Mesenchymal stem cell (in vitro differentiated cells and primary cell): ENCODE data around the gene NAGLU.

ENCODE experiments used
- DNase-seq: peaks from one replicate; pipeline ENCODE4 v3.0.0-alpha.2; 2013
- H2AFZ ChIP-seq: one replicate; pipeline ENCODE4 v1.6.1; 2013; ENCODE audit warnings: low read depth, mild to moderate bottlenecking, control low read depth, inconsistent platforms, low read length, moderate library complexity
- H2AK5ac ChIP-seq: 2 replicates; pipeline ENCODE4 v1.6.1; 2013; ENCODE audit warnings: low read length, moderate library complexity, mild to moderate bottlenecking, inconsistent platforms; ENCODE audit not compliant: severe bottlenecking
- H2BK120ac ChIP-seq: one replicate; pipeline ENCODE4 v1.6.1; 2013; ENCODE audit warnings: low read depth, mild to moderate bottlenecking, inconsistent platforms, low read length, moderate library complexity
- H2BK12ac ChIP-seq, 2 experiments: one replicate each; pipeline ENCODE4 v1.6.1; 2013; ENCODE audit warnings: inconsistent platforms in 2 of 2, low read length in 2 of 2, mild to moderate bottlenecking in 2 of 2, moderate library complexity in 2 of 2, control low read depth in 1 of 2
- H2BK15ac ChIP-seq: one replicate; pipeline ENCODE4 v1.6.1; 2013; ENCODE audit warnings: mild to moderate bottlenecking, low read depth, inconsistent platforms; ENCODE audit not compliant: poor library complexity, severe bottlenecking
- H2BK5ac ChIP-seq: 2 replicates; pipeline ENCODE4 v1.6.1; 2013; ENCODE audit warnings: low read depth, mild to moderate bottlenecking, low read length, control low read depth, inconsistent platforms; ENCODE audit not compliant: poor library complexity, severe bottlenecking
- H3K14ac ChIP-seq, 2 experiments: one replicate each; pipeline ENCODE4 v1.6.1; 2013; ENCODE audit warnings: inconsistent platforms in 2 of 2, low read length in 2 of 2, control low read depth in 1 of 2, mild to moderate bottlenecking in 1 of 2, moderate library complexity in 1 of 2
- H3K18ac ChIP-seq, 2 experiments: one replicate each; pipeline ENCODE4 v1.6.1; 2013; ENCODE audit warnings: inconsistent platforms in 2 of 2, low read length in 2 of 2, control low read depth in 1 of 2, low read depth in 1 of 2, mild to moderate bottlenecking in 1 of 2
- H3K23ac ChIP-seq, 2 experiments: one replicate each; pipeline ENCODE4 v1.6.1; 2013; ENCODE audit warnings: inconsistent platforms in 2 of 2, low read length in 2 of 2, mild to moderate bottlenecking in 2 of 2, moderate library complexity in 2 of 2, control low read depth in 1 of 2
- H3K27ac ChIP-seq: 2 replicates; pipeline ENCODE4 v1.5.1; 2013; ENCODE audit warnings: mild to moderate bottlenecking, moderate library complexity, low read length, control low read depth, inconsistent platforms; ENCODE audit not compliant: poor library complexity, severe bottlenecking
- H3K27me3 ChIP-seq, 2 experiments: 2 replicates each; pipeline versions ENCODE4 v1.6.1 to v1.7.0; 2013; ENCODE audit warnings: low read length in 2 of 2, mild to moderate bottlenecking in 2 of 2, moderate library complexity in 2 of 2, control low read depth in 1 of 2, inconsistent platforms in 1 of 2; ENCODE audit not compliant: control insufficient read depth in 1 of 2, insufficient read depth in 1 of 2
- H3K36me3 ChIP-seq, 2 experiments: 2 replicates each; pipeline versions ENCODE4 v1.6.1 to v1.7.0; 2013; ENCODE audit warnings: low read length in 2 of 2, control low read depth in 1 of 2, inconsistent platforms in 1 of 2, low read depth in 1 of 2, mild to moderate bottlenecking in 1 of 2; ENCODE audit not compliant: insufficient read depth in 2 of 2, control insufficient read depth in 1 of 2
- H3K4ac ChIP-seq, 2 experiments: one replicate each; pipeline ENCODE4 v1.6.1; 2013; ENCODE audit warnings: inconsistent platforms in 2 of 2, low read length in 2 of 2, mild to moderate bottlenecking in 2 of 2, moderate library complexity in 2 of 2, control low read depth in 1 of 2, low read depth in 1 of 2
- H3K4me1 ChIP-seq: 2 replicates; pipeline ENCODE4 v1.6.1; 2013; ENCODE audit warnings: low read depth, low read length, control low read depth; ENCODE audit not compliant: control insufficient read depth, insufficient read depth
- H3K4me2 ChIP-seq: 2 replicates; pipeline ENCODE4 v1.6.1; 2013; ENCODE audit warnings: low read length, mild to moderate bottlenecking, inconsistent platforms; ENCODE audit not compliant: poor library complexity, severe bottlenecking
- H3K4me3 ChIP-seq, 2 experiments: 2 replicates each; pipeline versions ENCODE4 v1.5.1 to v1.7.0; 2013; ENCODE audit warnings: low read length in 2 of 2, mild to moderate bottlenecking in 2 of 2, control low read depth in 1 of 2, low read depth in 1 of 2; ENCODE audit not compliant: insufficient read depth in 1 of 2
- H3K79me1 ChIP-seq: replicated peaks from 2 replicates; pipeline ENCODE4 v1.6.1; 2013; ENCODE audit warnings: mild to moderate bottlenecking, control low read depth, low read length, inconsistent platforms; ENCODE audit not compliant: poor library complexity, severe bottlenecking
- H3K9ac ChIP-seq: 2 replicates; pipeline ENCODE4 v1.7.0; 2013; ENCODE audit warnings: mild to moderate bottlenecking, low read length, moderate library complexity
- H3K9me3 ChIP-seq: 2 replicates; pipeline ENCODE4 v1.7.0; 2013; ENCODE audit warnings: mild to moderate bottlenecking, low read length; ENCODE audit not compliant: control insufficient read depth
- H4K8ac ChIP-seq: one replicate; pipeline ENCODE4 v1.6.1; 2013; ENCODE audit warnings: inconsistent platforms, mild to moderate bottlenecking, low read length, moderate library complexity
- H4K91ac ChIP-seq: one replicate; pipeline ENCODE4 v1.6.1; 2013; ENCODE audit warnings: mild to moderate bottlenecking, low read length, inconsistent platforms
- WGBS: methylation state at CpG from one replicate; pipeline ENCODE4 v1.1.7; 2013; ENCODE audit warnings: mixed read lengths; 5-methylcytosine and 5-hydroxymethylcytosine counted together

The NAGLU gene

DNA sequence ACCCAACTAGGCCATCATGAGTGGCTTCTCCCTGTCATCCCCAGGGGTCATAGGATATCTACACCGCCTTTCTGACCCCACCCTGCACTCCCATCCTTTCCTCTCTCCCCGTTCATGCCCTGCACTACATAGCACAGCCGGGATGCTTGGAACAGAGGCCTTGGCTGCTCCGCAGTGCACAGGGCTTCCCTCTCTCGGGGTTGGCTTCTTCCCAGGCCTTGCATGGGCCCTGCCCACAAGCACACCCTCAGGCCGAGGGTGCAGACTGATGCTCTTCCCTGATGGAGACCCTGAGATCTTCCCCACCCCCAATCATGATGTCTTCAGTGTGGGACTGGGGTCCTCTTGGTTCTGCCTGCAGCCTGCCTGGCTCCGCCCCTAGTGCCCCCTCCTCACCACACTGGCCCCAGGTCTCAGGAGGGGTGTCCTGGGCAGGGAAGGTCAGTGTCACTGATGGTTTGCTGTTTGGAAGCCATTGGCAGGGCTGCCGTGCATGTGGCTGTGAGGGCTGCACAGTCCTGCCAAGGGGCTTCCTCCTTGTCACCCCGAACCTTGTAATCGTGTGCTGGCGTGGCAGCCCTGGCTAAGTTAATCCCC is 14.3 kb upstream of the NAGLU start:
- no peak overlapping the region for H2BK5ac ChIP-seq
- peak overlapping the region; percentile 39 for H2BK15ac ChIP-seq
- H2AK5ac ChIP-seq: peak overlapping the region; percentile 84
- H4K91ac ChIP-seq: peak overlapping the region; percentile 62
- H3K36me3 ChIP-seq: peaks cover 20 to 24% of the 10 kb centered on the region in 2 experiments
- peak overlapping the region; percentile 97 for H2BK120ac ChIP-seq
- peak overlapping the region; percentile 85 for H3K9ac ChIP-seq
- peaks cover 3% of the 10 kb centered on the region for H3K79me1 ChIP-seq
- peak overlapping the region; percentile 100 for H3K27ac ChIP-seq
- H3K4me2 ChIP-seq: no peak overlapping the region
- H3K4me3 ChIP-seq: peak overlapping the region in 1 of 2 experiments; percentile 40
- H4K8ac ChIP-seq: peak overlapping the region; percentile 16
- peak overlapping the region; percentile 99 for H3K18ac ChIP-seq
- H2BK12ac ChIP-seq: peak overlapping the region; percentile 98 to 100
- no peaks in the 10 kb centered on the region for H3K9me3 ChIP-seq
- H3K4ac ChIP-seq: peak overlapping the region; percentile 7 to 96
- H3K27me3 ChIP-seq: no peaks in the 10 kb centered on the region
- 94% methylated on average over 11 of the region's 11 CpGs for WGBS
- H3K14ac ChIP-seq: peak overlapping the region in 1 of 2 experiments; percentile 99
- peaks cover 48% of the 10 kb centered on the region for H3K4me1 ChIP-seq
- DNase-seq: no peak
- no peak overlapping the region for H2AFZ ChIP-seq
- H3K23ac ChIP-seq: peak overlapping the region in 1 of 2 experiments; percentile 53

DNA sequence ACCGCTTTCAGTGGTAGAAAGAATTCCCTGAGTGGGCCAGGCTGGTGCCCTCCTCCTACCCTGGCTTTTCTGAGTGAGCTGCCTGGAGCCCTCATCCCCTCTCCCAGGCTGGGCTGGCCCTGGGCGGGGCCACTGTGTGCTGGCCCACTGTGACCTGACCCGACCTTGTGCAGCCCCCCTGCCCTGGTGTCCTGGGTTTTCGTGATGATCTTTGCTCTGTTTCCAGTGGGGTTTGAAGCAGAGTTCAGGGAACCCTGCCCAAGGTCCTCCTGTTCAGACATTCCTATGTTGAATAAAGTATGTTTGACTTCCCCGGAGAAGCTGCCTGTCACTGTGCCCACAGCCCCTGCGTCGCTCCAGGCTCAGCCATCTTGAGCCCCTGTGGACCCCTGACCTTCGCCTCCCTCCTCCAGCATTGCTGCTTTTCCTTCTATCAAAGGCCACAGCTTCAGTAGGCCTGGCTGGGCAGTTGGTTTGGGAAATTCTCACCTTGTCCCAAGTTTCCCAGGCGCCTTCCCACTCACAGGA is 13.7 kb upstream of the NAGLU start:
- no peaks in the 10 kb centered on the region for H3K27me3 ChIP-seq
- no peak for DNase-seq
- H2BK12ac ChIP-seq: peak overlapping the region; percentile 98 to 100
- H4K91ac ChIP-seq: peak overlapping the region; percentile 62
- 90% methylated on average over 9 of the region's 9 CpGs for WGBS
- H3K14ac ChIP-seq: peak overlapping the region in 1 of 2 experiments; percentile 13
- peak overlapping the region; percentile 17 to 99 for H3K18ac ChIP-seq
- H3K23ac ChIP-seq: no peak overlapping the region
- H3K4me1 ChIP-seq: peaks cover 50% of the 10 kb centered on the region
- H3K79me1 ChIP-seq: peaks cover 3% of the 10 kb centered on the region
- peak overlapping the region; percentile 100 for H3K27ac ChIP-seq
- H3K36me3 ChIP-seq: peaks cover 16 to 20% of the 10 kb centered on the region in 2 experiments
- H3K4me3 ChIP-seq: no peak overlapping the region
- peak overlapping the region; percentile 88 for H2BK15ac ChIP-seq
- peak overlapping the region; percentile 27 for H4K8ac ChIP-seq
- H3K9ac ChIP-seq: peak overlapping the region; percentile 85
- H3K4ac ChIP-seq: peak overlapping the region; percentile 7 to 96
- no peak overlapping the region for H3K4me2 ChIP-seq
- peak overlapping the region; percentile 84 for H2AK5ac ChIP-seq
- H3K9me3 ChIP-seq: no peaks in the 10 kb centered on the region
- H2BK5ac ChIP-seq: no peak overlapping the region
- no peak overlapping the region for H2AFZ ChIP-seq
- no peak overlapping the region for H2BK120ac ChIP-seq

- H3K4me3 ChIP-seq: no peak overlapping the region
- H2AFZ ChIP-seq: no peak overlapping the region
- H3K36me3 ChIP-seq: peaks cover 16 to 20% of the 10 kb centered on the region in 2 experiments
- H2BK15ac ChIP-seq: peak overlapping the region; percentile 88
- H3K18ac ChIP-seq: peak overlapping the region; percentile 23 to 79
- H2BK12ac ChIP-seq: peak overlapping the region; percentile 64 to 79
- 88% methylated on average over 8 of the region's 8 CpGs for WGBS
- H2BK5ac ChIP-seq: no peak overlapping the region
- H2BK120ac ChIP-seq: no peak overlapping the region
- peak overlapping the region in 1 of 2 experiments; percentile 57 for H3K4ac ChIP-seq
- peak overlapping the region; percentile 10 for H4K91ac ChIP-seq
- DNase-seq: no peak
- peak overlapping the region in 1 of 2 experiments; percentile 23 for H3K14ac ChIP-seq
- no peak overlapping the region for H3K23ac ChIP-seq
- H4K8ac ChIP-seq: peak overlapping the region; percentile 54
- no peak overlapping the region for H3K4me2 ChIP-seq
- peaks cover 3% of the 10 kb centered on the region for H3K79me1 ChIP-seq
- no peaks in the 10 kb centered on the region for H3K27me3 ChIP-seq
- H3K4me1 ChIP-seq: peaks cover 50% of the 10 kb centered on the region
- H3K27ac ChIP-seq: peak overlapping the region; percentile 100
- peak overlapping the region; percentile 84 for H2AK5ac ChIP-seq
- no peaks in the 10 kb centered on the region for H3K9me3 ChIP-seq
- peak overlapping the region; percentile 85 for H3K9ac ChIP-seq
These were observed 13.2 kb upstream of the NAGLU start for GRCh38 chr17:42522798-42523278.

DNA sequence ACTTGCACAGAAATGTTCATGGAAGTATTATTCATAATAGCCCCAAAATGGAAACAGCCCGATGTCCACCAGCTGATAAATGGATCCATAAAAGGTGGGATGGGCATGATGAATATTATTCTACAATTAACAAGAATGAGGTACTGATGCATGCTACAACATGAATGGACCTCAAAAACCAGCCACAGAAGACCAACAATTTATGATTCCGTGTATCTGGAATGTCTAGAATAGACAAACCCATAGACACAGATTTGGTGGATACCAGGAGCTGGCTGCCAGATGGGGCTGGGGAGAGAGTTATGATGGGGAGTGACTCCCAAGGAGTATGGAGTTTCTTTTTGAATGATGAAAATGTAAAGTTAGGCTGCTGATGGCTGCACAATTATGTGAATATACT is 10.8 kb upstream of the NAGLU start:
- Histone ChIP-seq H3K9me3 (no peaks in the 10 kb centered on the region), H2AFZ (no peak overlapping the region), H3K14ac (no peak overlapping the region), H3K27ac (no peak overlapping the region), H3K4me1 (peaks cover 31% of the 10 kb centered on the region), H3K4me3 (no peak overlapping the region), H3K18ac (no peak overlapping the region), H2BK12ac (no peak overlapping the region), H3K36me3 (peaks cover 16 to 20% of the 10 kb centered on the region in 2 experiments), H3K27me3 (no peaks in the 10 kb centered on the region), H2BK5ac (no peak overlapping the region), H4K91ac (no peak overlapping the region), H4K8ac (no peak overlapping the region), H3K79me1 (peaks cover 3% of the 10 kb centered on the region), H3K9ac (no peak overlapping the region), H2AK5ac (no peak overlapping the region), H3K23ac (no peak overlapping the region), H2BK15ac (no peak overlapping the region), H3K4me2 (no peak overlapping the region), H3K4ac (no peak overlapping the region), H2BK120ac (no peak overlapping the region)
- peak; percentile 45 for DNase-seq
- WGBS: 33% methylated on average over 1 of the region's 2 CpGs
